ENCODE results near the gene AMFR. TPM values are rescaled to one million over a fixed set of nuclear protein-coding genes. Genes with fewer than 3 reads are reported as not detected.
A peak's percentile ranks its signal among the peaks of the same experiment; 100 is the strongest.

The AMFR gene
- total RNA-seq, 4 donors from 2014 or later: 81.5 to 190 (median 112) TPM

DNA sequence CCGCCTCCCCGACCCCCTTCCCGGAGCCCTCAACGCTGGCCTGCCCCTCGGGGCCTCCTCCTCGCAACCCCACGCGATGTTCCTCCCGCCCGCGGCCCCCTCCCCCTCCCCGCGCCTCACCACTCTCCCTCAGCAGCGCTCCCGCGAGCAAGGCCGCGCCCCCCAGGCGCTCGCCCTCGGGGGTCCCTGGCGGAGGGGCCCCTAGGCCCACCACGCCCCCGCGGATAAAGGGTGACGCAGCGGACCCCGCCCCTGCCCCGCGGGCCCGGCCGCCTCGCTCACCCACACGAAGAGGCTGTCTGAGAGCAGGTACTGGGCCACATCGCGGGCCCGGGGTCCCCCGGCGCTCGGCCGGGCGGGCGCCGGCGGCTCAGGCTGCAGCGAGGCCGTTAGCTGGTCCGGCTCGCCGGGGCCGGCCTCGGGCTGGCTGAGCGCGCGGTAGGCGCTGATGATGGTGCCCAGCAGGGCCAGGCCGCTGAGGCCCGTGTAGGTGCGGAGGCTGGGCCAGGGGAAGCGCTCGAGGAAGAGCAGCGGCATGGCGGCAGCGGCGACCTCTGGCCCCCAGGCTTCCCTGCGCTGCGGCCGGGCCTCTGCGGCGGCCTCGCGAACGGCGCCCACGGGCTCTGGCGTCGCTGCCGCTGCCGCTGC, 430 bp downstream of the AMFR start:
- H3K4me3 ChIP-seq: peak overlapping the region; percentile 56 to 96
- intact Hi-C loops (cut with DNase I; ENCODE audit: low total_unique reads): no loop called here
- H3K27me3 ChIP-seq: no peaks in the 10 kb centered on the region
- peaks cover 0 to 4% of the 10 kb centered on the region in 2 donors for H3K4me1 ChIP-seq
- TF ChIP-seq, protein P1, sequence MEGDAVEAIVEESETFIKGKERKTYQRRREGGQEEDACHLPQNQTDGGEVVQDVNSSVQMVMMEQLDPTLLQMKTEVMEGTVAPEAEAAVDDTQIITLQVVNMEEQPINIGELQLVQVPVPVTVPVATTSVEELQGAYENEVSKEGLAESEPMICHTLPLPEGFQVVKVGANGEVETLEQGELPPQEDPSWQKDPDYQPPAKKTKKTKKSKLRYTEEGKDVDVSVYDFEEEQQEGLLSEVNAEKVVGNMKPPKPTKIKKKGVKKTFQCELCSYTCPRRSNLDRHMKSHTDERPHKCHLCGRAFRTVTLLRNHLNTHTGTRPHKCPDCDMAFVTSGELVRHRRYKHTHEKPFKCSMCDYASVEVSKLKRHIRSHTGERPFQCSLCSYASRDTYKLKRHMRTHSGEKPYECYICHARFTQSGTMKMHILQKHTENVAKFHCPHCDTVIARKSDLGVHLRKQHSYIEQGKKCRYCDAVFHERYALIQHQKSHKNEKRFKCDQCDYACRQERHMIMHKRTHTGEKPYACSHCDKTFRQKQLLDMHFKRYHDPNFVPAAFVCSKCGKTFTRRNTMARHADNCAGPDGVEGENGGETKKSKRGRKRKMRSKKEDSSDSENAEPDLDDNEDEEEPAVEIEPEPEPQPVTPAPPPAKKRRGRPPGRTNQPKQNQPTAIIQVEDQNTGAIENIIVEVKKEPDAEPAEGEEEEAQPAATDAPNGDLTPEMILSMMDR (IDR thresholded peaks at IDR 0.05): no peak
- no peak for TF ChIP-seq POLR2A (IDR thresholded peaks at IDR 0.05)
- no peaks in the 10 kb centered on the region for H3K9me3 ChIP-seq
- H3K27ac ChIP-seq: peak overlapping the region; percentile 90 to 92
- peak; percentile 36 to 46 for DNase-seq
- no peaks in the 10 kb centered on the region for H3K36me3 ChIP-seq

DNA sequence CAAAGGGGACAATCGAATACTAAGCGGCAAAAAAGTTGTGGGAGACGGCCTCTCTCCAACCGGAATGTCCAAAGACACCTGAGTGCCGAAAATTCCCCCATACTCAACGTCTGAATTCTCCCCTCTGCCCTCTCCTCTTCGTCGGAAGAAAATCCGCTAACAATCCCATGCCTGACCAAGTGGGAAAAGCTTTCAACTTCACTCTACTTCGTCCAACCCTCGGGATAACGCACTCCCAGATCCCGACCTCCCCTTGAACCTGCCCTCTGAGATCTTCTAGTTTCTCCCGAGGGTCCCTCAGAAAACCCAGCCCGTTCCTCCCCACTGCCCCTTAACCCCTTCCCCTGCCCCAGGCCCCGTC, 961 bp downstream of the AMFR start:
- Histone ChIP-seq H3K36me3 (no peaks in the 10 kb centered on the region), H3K9me3 (no peaks in the 10 kb centered on the region), H3K4me3 (peak overlapping the region; percentile 56 to 96), H3K4me1 (peaks cover 0 to 4% of the 10 kb centered on the region in 2 donors), H3K27ac (peak overlapping the region; percentile 90 to 92), H3K27me3 (no peaks in the 10 kb centered on the region)
- intact Hi-C loops (cut with DNase I; ENCODE audit: low total_unique reads): no loop called here
- TF ChIP-seq POLR2A (IDR thresholded peaks at IDR 0.05): no peak
- TF ChIP-seq, protein P1 (IDR thresholded peaks at IDR 0.05): no peak
- no peak for DNase-seq

DNA sequence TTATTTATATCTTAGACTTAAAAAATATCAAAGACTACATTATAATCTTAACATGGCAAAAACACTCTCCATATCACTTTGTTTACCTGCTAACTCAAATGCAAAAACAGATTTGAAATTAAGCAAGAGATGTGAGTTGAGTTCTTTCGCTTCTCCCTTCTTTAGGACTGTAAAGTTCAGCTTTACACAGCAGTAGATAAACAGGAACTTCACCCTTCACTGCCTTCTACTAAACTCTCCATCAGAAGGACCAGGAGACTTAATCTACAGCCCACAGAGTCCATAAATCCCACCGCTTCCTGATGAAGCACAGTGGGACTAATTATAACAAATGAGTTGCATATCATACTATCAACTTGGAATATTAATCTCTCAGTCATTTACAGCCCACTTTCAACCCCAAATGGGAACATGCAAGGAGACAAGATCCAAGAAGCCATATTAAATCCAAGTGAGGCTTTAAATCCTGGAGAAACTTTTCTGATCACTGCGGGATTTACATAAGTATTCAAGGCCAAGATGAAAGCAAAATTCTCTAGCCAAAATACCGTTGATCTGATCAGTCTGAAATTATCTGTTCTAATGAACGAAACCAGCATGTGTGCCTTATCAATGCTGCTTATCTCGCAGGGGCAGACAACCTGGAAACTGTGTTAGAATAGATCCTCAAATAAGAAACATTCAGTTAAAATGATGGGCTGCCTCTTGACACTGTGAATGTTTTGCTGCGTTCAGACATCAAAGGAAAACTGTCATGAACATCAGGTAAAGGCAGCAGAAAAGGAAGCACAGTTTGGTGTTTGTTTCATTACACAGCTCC, 1.6 kb downstream of the AMFR start:
- Histone ChIP-seq H3K27ac (peak overlapping the region; percentile 90 to 92), H3K27me3 (no peaks in the 10 kb centered on the region), H3K9me3 (no peaks in the 10 kb centered on the region), H3K4me1 (peaks cover 0 to 4% of the 10 kb centered on the region in 2 donors), H3K36me3 (no peaks in the 10 kb centered on the region), H3K4me3 (peak overlapping the region; percentile 56 to 96)
- no peak for DNase-seq
- intact Hi-C loops (cut with DNase I; ENCODE audit: low total_unique reads): no loop called here
- TF ChIP-seq POLR2A (IDR thresholded peaks at IDR 0.05): no peak
- TF ChIP-seq, protein P1 (IDR thresholded peaks at IDR 0.05): no peak

DNA sequence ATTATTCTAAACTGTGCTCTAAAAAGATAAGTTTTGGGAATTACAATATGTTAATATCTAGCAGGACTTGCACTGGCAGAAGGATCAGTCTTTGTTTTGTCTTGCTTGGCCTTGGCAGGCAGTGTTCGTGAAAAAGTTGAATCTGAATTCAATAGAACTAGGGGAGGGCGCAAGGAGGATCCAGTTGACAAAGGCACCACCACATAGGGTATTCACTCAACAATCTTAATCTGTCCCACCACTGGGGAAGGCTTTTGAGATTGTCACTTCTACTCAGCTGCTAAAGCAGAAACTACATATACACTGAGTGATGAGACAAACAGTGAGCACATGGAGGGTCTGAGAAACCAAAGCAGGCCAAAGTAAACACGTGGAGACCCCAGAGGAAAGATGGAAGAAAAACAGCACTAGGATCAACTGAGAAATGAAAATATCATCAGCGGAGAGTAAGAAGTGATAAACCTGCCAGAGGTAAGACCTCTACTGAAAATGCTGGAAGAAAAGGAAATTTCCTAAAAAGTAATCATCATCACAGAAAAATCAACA, 2.4 kb downstream of the AMFR start:
- no peak for DNase-seq
- Histone ChIP-seq H3K9me3 (no peaks in the 10 kb centered on the region), H3K27ac (no peak overlapping the region), H3K4me1 (peaks cover 0 to 4% of the 10 kb centered on the region in 2 donors), H3K4me3 (no peak overlapping the region), H3K36me3 (no peaks in the 10 kb centered on the region), H3K27me3 (no peaks in the 10 kb centered on the region)
- TF ChIP-seq POLR2A (IDR thresholded peaks at IDR 0.05): no peak
- TF ChIP-seq, protein P1 (IDR thresholded peaks at IDR 0.05): no peak
- intact Hi-C loops (cut with DNase I; ENCODE audit: low total_unique reads): no loop called here

Data from uterus (tissue), 4 donors.